ENCODE measurements around the gene ATP10B.
"Not testable (repeated sequence)": the region's sequence is repeated elsewhere in the genome, so short reads cannot be mapped to it uniquely, and the experiment has no call there.

The ATP10B gene

GRCh38 chr5:160760008-160760407 lies 92.0 kb downstream of the ATP10B start:
- no peak for DNase-seq (ENCODE audit: low read depth)

- no peak for DNase-seq (ENCODE audit: low read depth)
Measured at GRCh38 chr5:160757194-160757593, 94.8 kb downstream of the ATP10B start.

GRCh38 chr5:160750938-160751657 lies 100.9 kb downstream of the ATP10B start:
- no peak for DNase-seq (ENCODE audit: low read depth)

GRCh38 chr5:160749682-160750081 lies 102.3 kb downstream of the ATP10B start:
- no peak for DNase-seq (ENCODE audit: low read depth)

- no peak for DNase-seq (ENCODE audit: low read depth)
Measured at GRCh38 chr5:160749026-160749425, 103.0 kb downstream of the ATP10B start.

GRCh38 chr5:160747987-160748386 lies 104.0 kb downstream of the ATP10B start:
- no peak for DNase-seq (ENCODE audit: low read depth)

GRCh38 chr5:160747559-160747958 lies 104.5 kb downstream of the ATP10B start:
- no peak for DNase-seq (ENCODE audit: low read depth)

- no peak for DNase-seq (ENCODE audit: low read depth)
Measured at GRCh38 chr5:160744268-160745101, 107.5 kb downstream of the ATP10B start.

- DNase-seq (ENCODE audit: low read depth): no peak
Measured at GRCh38 chr5:160743027-160743426, 109.0 kb downstream of the ATP10B start.

GRCh38 chr5:160742446-160742845 lies 109.6 kb downstream of the ATP10B start:
- DNase-seq (ENCODE audit: low read depth): no peak

GRCh38 chr5:160727296-160727997 lies 124.6 kb downstream of the ATP10B start:
- DNase-seq (ENCODE audit: low read depth): no peak

GRCh38 chr5:160726721-160727120 lies 125.3 kb downstream of the ATP10B start:
- DNase-seq (ENCODE audit: low read depth): no peak

- DNase-seq (ENCODE audit: low read depth): no peak
Measured at GRCh38 chr5:160720822-160721221, 131.2 kb downstream of the ATP10B start.

- not testable (repeated sequence) for DNase-seq (ENCODE audit: low read depth)
Measured at GRCh38 chr5:160715508-160715907, 136.5 kb downstream of the ATP10B start.

- DNase-seq (ENCODE audit: low read depth): no peak
Measured at GRCh38 chr5:160703547-160704189, 148.3 kb downstream of the ATP10B start.

GRCh38 chr5:160702934-160703333 lies 149.1 kb downstream of the ATP10B start:
- DNase-seq (ENCODE audit: low read depth): no peak

GRCh38 chr5:160702311-160702803 lies 149.7 kb downstream of the ATP10B start:
- no peak for DNase-seq (ENCODE audit: low read depth)

- DNase-seq (ENCODE audit: low read depth): no peak
Measured at GRCh38 chr5:160701403-160701802, 150.6 kb downstream of the ATP10B start.

- no peak for DNase-seq (ENCODE audit: low read depth)
Measured at GRCh38 chr5:160699301-160699700, 152.7 kb downstream of the ATP10B start.

GRCh38 chr5:160697281-160697680 lies 154.7 kb downstream of the ATP10B start:
- no peak for DNase-seq (ENCODE audit: low read depth)

- DNase-seq (ENCODE audit: low read depth): no peak
Measured at GRCh38 chr5:160694896-160695295, 157.1 kb downstream of the ATP10B start.

All from T follicular helper cell (primary cell).